Measurements from ENCODE around the gene ZNF202. TPM values are rescaled to one million over a fixed set of nuclear protein-coding genes. Genes with fewer than 3 reads are reported as not detected.

Gene ZNF202
- total RNA-seq, 2 experiments from 2014 or later, result 6.8 to 8.0 TPM

DNA sequence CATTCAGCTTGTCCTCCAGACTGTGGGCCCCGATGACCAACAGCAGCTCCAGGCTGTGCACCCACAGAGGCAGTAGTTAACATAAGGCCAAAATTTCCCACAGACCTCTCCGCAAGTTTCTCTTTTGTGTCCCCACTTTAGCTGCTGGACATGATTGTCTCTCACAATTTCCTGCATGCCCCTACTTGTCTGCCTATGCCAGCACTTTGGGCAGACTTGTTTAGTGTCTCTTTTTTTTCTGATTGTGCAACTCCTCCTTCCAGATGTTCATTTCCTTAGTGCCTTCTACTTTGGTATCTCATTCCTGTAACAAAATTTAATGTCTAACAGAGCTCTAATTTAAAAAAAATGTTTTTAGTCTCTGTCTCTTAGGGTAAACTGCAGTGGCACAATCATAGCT, 63.2 kb downstream of the ZNF202 start:
- Histone ChIP-seq H3K4me3 (ENCODE audit: low read length) (no peak overlapping the region), H3K27ac (ENCODE audit: low read depth in 1 of 2, low read length in 2 of 2) (no peak overlapping the region), H3K27me3 (ENCODE audit: control insufficient read depth in 1 of 2, insufficient read depth in 2 of 2, low read length in 2 of 2) (no peaks in the 10 kb centered on the region), H3K36me3 (ENCODE audit: insufficient read depth, low read length) (no peaks in the 10 kb centered on the region), H3K4me1 (ENCODE audit: insufficient read depth, low read length) (peaks cover 5% of the 10 kb centered on the region), H3K9me3 (ENCODE audit: control insufficient read depth in 1 of 2, insufficient read depth in 1 of 2, low read length in 2 of 2) (no peaks in the 10 kb centered on the region)
- no peak overlapping the region for H3K4me3 Mint-ChIP-seq
- DNase-seq (no peak), ATAC-seq (ENCODE audit: poor library complexity) (no peak)
- intact Hi-C loops (cut with DNase I, micrococcal nuclease), result no loop called here
- TF ChIP-seq, protein P1, sequence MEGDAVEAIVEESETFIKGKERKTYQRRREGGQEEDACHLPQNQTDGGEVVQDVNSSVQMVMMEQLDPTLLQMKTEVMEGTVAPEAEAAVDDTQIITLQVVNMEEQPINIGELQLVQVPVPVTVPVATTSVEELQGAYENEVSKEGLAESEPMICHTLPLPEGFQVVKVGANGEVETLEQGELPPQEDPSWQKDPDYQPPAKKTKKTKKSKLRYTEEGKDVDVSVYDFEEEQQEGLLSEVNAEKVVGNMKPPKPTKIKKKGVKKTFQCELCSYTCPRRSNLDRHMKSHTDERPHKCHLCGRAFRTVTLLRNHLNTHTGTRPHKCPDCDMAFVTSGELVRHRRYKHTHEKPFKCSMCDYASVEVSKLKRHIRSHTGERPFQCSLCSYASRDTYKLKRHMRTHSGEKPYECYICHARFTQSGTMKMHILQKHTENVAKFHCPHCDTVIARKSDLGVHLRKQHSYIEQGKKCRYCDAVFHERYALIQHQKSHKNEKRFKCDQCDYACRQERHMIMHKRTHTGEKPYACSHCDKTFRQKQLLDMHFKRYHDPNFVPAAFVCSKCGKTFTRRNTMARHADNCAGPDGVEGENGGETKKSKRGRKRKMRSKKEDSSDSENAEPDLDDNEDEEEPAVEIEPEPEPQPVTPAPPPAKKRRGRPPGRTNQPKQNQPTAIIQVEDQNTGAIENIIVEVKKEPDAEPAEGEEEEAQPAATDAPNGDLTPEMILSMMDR (IDR thresholded peaks at IDR 0.05), result no peak
- H3K4me1 Mint-ChIP-seq (ENCODE audit: low read depth), result peaks cover 17% of the 10 kb centered on the region
- peaks cover 19% of the 10 kb centered on the region for H3K27me3 Mint-ChIP-seq
- no peaks in the 10 kb centered on the region for H3K9me3 Mint-ChIP-seq
- ChIA-PET POLR2A (no interaction called here), CTCF (no interaction called here)
- H3K36me3 Mint-ChIP-seq (ENCODE audit: low read depth), result no peaks in the 10 kb centered on the region
- H3K27ac Mint-ChIP-seq, result no peak overlapping the region

DNA sequence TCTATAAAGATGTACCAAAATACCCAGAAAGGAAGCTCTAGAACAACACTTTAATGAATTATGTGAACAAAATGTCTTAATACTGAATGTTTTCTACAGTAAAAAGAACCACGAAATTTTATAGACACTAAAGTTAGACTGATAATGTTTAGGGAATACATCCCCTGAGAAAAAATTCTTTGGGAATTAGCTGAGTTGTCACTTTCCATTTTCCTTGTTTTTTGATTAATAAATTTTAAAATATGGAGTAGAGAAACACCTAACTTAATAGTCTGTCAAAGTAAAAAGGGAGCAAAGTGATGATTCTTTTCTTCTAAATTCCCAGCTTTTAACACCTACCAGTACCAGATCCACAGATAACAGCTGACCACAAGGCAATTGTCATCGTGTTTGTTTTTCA, 64.0 kb downstream of the ZNF202 start:
- Mint-ChIP-seq H3K27me3 (peaks cover 19% of the 10 kb centered on the region), H3K36me3 (ENCODE audit: low read depth) (no peaks in the 10 kb centered on the region), H3K27ac (no peak overlapping the region), H3K9me3 (no peaks in the 10 kb centered on the region), H3K4me3 (no peak overlapping the region), H3K4me1 (ENCODE audit: low read depth) (peaks cover 17% of the 10 kb centered on the region)
- ChIA-PET POLR2A (no interaction called here), CTCF (no interaction called here)
- Histone ChIP-seq H3K27ac (ENCODE audit: low read depth in 1 of 2, low read length in 2 of 2) (no peak overlapping the region), H3K4me1 (ENCODE audit: insufficient read depth, low read length) (peaks cover 5% of the 10 kb centered on the region), H3K9me3 (ENCODE audit: control insufficient read depth in 1 of 2, insufficient read depth in 1 of 2, low read length in 2 of 2) (no peaks in the 10 kb centered on the region), H3K4me3 (ENCODE audit: low read length) (no peak overlapping the region), H3K27me3 (ENCODE audit: control insufficient read depth in 1 of 2, insufficient read depth in 2 of 2, low read length in 2 of 2) (no peaks in the 10 kb centered on the region), H3K36me3 (ENCODE audit: insufficient read depth, low read length) (no peaks in the 10 kb centered on the region)
- TF ChIP-seq, protein P1 (IDR thresholded peaks at IDR 0.05), result no peak
- ATAC-seq (ENCODE audit: poor library complexity), result no peak
- intact Hi-C loops (cut with DNase I, micrococcal nuclease), result no loop called here
- DNase-seq, result no peak

DNA sequence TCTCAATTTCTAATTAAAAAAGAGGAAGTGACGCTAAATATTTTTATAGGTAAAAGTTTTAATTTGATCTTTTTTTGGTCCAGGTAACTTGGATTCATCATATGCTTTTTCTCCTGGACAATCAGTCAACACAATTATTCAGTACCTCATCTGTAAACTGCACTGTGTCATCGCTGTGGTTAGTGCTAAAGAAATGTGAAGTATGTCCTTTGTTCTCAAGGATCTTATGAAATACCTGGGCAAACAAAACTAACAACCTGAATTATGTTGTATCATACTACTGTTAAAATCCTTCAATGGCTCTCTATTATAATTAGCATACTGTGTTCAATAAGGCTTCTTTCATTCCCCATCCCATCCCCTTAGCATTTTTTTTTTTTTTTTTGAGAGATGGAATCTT, 67.2 kb downstream of the ZNF202 start:
- POLR2A ChIA-PET, result no interaction called here
- CTCF ChIA-PET, result no interaction called here
- Histone ChIP-seq H3K9me3 (ENCODE audit: control insufficient read depth in 1 of 2, insufficient read depth in 1 of 2, low read length in 2 of 2) (no peaks in the 10 kb centered on the region), H3K4me1 (ENCODE audit: insufficient read depth, low read length) (no peaks in the 10 kb centered on the region), H3K27me3 (ENCODE audit: control insufficient read depth in 1 of 2, insufficient read depth in 2 of 2, low read length in 2 of 2) (no peaks in the 10 kb centered on the region), H3K4me3 (ENCODE audit: low read length) (no peak overlapping the region), H3K36me3 (ENCODE audit: insufficient read depth, low read length) (no peaks in the 10 kb centered on the region), H3K27ac (ENCODE audit: low read depth in 1 of 2, low read length in 2 of 2) (no peak overlapping the region)
- intact Hi-C loops (cut with DNase I, micrococcal nuclease), result no loop called here
- Mint-ChIP-seq H3K36me3 (ENCODE audit: low read depth) (no peaks in the 10 kb centered on the region), H3K4me1 (ENCODE audit: low read depth) (no peaks in the 10 kb centered on the region), H3K4me3 (no peak overlapping the region), H3K27me3 (peaks cover 19% of the 10 kb centered on the region), H3K9me3 (no peaks in the 10 kb centered on the region), H3K27ac (no peak overlapping the region)
- ATAC-seq (ENCODE audit: poor library complexity) (no peak), DNase-seq (no peak)
- TF ChIP-seq, protein P1 (IDR thresholded peaks at IDR 0.05), result no peak

Other genes with a start within 250 kb of the ZNF202 start
- not detected for gene SCN3B, start 87.0 kb downstream of the ZNF202 start, total RNA-seq
- not detected for gene OR6X1, start 12.9 kb upstream of the ZNF202 start, total RNA-seq
- gene OR6M1, start 64.7 kb upstream of the ZNF202 start, total RNA-seq, result not detected
- not detected for gene TMEM225, start 144.0 kb upstream of the ZNF202 start, total RNA-seq
- gene OR8D4, start 160.5 kb upstream of the ZNF202 start, total RNA-seq, result not detected
- gene OR4D5, start 198.0 kb upstream of the ZNF202 start, total RNA-seq, result not detected
- gene OR6T1, start 202.2 kb upstream of the ZNF202 start, total RNA-seq, result not detected
- gene OR10S1, start 236.1 kb upstream of the ZNF202 start, total RNA-seq, result not detected

Data from CD4-positive, alpha-beta T cell (primary cell).